SK-N-SH (cell line): ENCODE results near the gene MYLK. TPM values are rescaled to one million over a fixed set of nuclear protein-coding genes. Genes with fewer than 3 reads are reported as not detected.

Experiments used
- CTCF ChIA-PET: fragments of 300-600, 350-600 bp; formaldehyde crosslinking; extraction: SDS; loops from one replicate; lab custom pipeline; 2021; lab: Yijun Ruan, JAX
- POLR2A ChIA-PET: fragments of 350-600 bp; sonication (Branson Sonifier 250); formaldehyde crosslinking; extraction: SDS; loops from one replicate; lab custom pipeline; 2020; ENCODE audit warnings: antibody characterized with exemption, inconsistent platforms; lab: Yijun Ruan, JAX
- DNase-seq: peaks from one replicate; pipeline ENCODE4 v3.0.0; 2012
- H2AFZ ChIP-seq: fragments of 200-600 bp; sonication (generic); 2 replicates; pipeline ENCODE4 v1.8.1; 2016; ENCODE audit warnings: antibody characterized with exemption, mild to moderate bottlenecking, low read depth
- H3F3A ChIP-seq: fragments of 200-600 bp; sonication (generic); replicated peaks from 2 replicates; pipeline ENCODE3; 2016; ENCODE audit warnings: antibody characterized with exemption, mild to moderate bottlenecking; ENCODE audit not compliant: insufficient read depth
- H3K27ac ChIP-seq, 2 experiments: fragments of 200-500 bp in 1 of 2; fragments of 200-600 bp in 1 of 2; sonication (Bioruptor generic) in 1 of 2; sonication (generic), shearing (Covaris generic) in 1 of 2; 2 replicates each; pipeline versions ENCODE4 v1.5.1 to v1.6.1; 2014 to 2016; ENCODE audit warnings: low read depth in 2 of 2, inconsistent platforms in 1 of 2, low read length in 1 of 2, mild to moderate bottlenecking in 1 of 2, mixed read lengths in 1 of 2
- H3K27me3 ChIP-seq: fragments of 200-600 bp; sonication (generic), shearing (Covaris generic); 2 replicates; pipeline ENCODE4 v1.6.1; 2016; ENCODE audit warnings: mixed run types; ENCODE audit not compliant: insufficient read depth
- H3K36me3 ChIP-seq, 2 experiments: fragments of 200-500 bp in 1 of 2; fragments of 200-600 bp in 1 of 2; sonication (Bioruptor generic) in 1 of 2; sonication (generic) in 1 of 2; replicated peaks in 1 of 2; 2 replicates each; pipeline versions ENCODE3 to v1.5.1; 2014 to 2016; ENCODE audit warnings: low read length in 1 of 2, mild to moderate bottlenecking in 1 of 2; ENCODE audit not compliant: insufficient read depth in 2 of 2, control insufficient read depth in 1 of 2
- H3K4me1 ChIP-seq, 2 experiments: fragments of 200-500 bp in 1 of 2; fragments of 200-600 bp in 1 of 2; sonication (Bioruptor generic) in 1 of 2; sonication (generic), shearing (Covaris generic) in 1 of 2; 2 replicates each; pipeline versions ENCODE4 v1.5.1 to v1.6.1; 2014 to 2016; ENCODE audit warnings: low read depth in 1 of 2, low read length in 1 of 2, mixed run types in 1 of 2; ENCODE audit not compliant: insufficient read depth in 2 of 2, control insufficient read depth in 1 of 2
- H3K4me2 ChIP-seq: fragments of 200-600 bp; sonication (generic), shearing (Covaris generic); 2 replicates; pipeline ENCODE4 v1.6.1; 2017; ENCODE audit warnings: mixed run types
- H3K4me3 ChIP-seq, 2 experiments: fragments of 200-500 bp in 1 of 2; fragments of 200-600 bp in 1 of 2; sonication (Bioruptor generic) in 1 of 2; sonication (generic), shearing (Covaris generic) in 1 of 2; 2 replicates each; pipeline versions ENCODE4 v1.5.1 to v1.8.1; 2014 to 2016; ENCODE audit warnings: low read depth in 2 of 2, inconsistent platforms in 1 of 2, low read length in 1 of 2, mild to moderate bottlenecking in 1 of 2, mixed read lengths in 1 of 2, moderate library complexity in 1 of 2
- H3K79me2 ChIP-seq: fragments of 200-600 bp; sonication (generic); 2 replicates; pipeline ENCODE4 v1.8.1; 2017; ENCODE audit warnings: mild to moderate bottlenecking; ENCODE audit not compliant: insufficient read depth
- H3K9ac ChIP-seq: fragments of 200-600 bp; sonication (generic); 2 replicates; pipeline ENCODE4 v1.6.1; 2017; ENCODE audit warnings: mixed run types
- H3K9me2 ChIP-seq: fragments of 200-600 bp; sonication (generic); 2 replicates; pipeline ENCODE4 v1.6.1; 2017; ENCODE audit warnings: mixed run types
- H3K9me3 ChIP-seq: fragments of 200-600 bp; sonication (generic); 2 replicates; pipeline ENCODE4 v1.6.1; 2017; ENCODE audit warnings: mixed run types, mild to moderate bottlenecking, moderate library complexity
- H4K20me1 ChIP-seq: fragments of 200-600 bp; sonication (generic); 2 replicates; pipeline ENCODE4 v1.6.1; 2017; ENCODE audit warnings: mild to moderate bottlenecking, mixed run types; ENCODE audit not compliant: insufficient read depth
- CHD2 ChIP-seq: fragments of 150-350 bp; IDR thresholded peaks from 2 replicates; pipeline ENCODE4 v1.6.1; 2018; ENCODE audit warnings: low read length; ENCODE audit not compliant: partially characterized antibody
- ELF1 ChIP-seq: IDR thresholded peaks from 2 replicates; pipeline ENCODE4 v1.4.0; 2012
- EP300 ChIP-seq, 2 experiments: IDR thresholded peaks; 2 replicates each; pipeline versions ENCODE4 v1.4.0 to v1.6.1; 2012; ENCODE audit warnings: borderline replicate concordance in 1 of 2, low read depth in 1 of 2, low read length in 1 of 2
- EZH2phosphoT487 ChIP-seq: fragments of 200-600 bp; sonication (generic); IDR thresholded peaks from 2 replicates; pipeline ENCODE4 v1.6.1; 2017; ENCODE audit warnings: low read depth, mixed run types, mild to moderate bottlenecking, antibody characterized with exemption, moderate library complexity, borderline replicate concordance
- GABPA ChIP-seq: IDR thresholded peaks from 2 replicates; pipeline ENCODE4 v1.4.0; 2012; ENCODE audit warnings: low read depth, mild to moderate bottlenecking
- GATA2 ChIP-seq: sonication (generic); formaldehyde crosslinking; IDR thresholded peaks from 2 replicates; pipeline ENCODE4 v1.5.0; 2020; ENCODE audit warnings: mild to moderate bottlenecking, missing genetic modification reagents
- MEF2A ChIP-seq: IDR thresholded peaks from 2 replicates; pipeline ENCODE4 v1.4.0; 2012; ENCODE audit warnings: low read depth, borderline replicate concordance
- NFIC ChIP-seq: IDR thresholded peaks from 2 replicates; pipeline ENCODE4 v1.4.0; 2012; ENCODE audit warnings: borderline replicate concordance
- NRF1 ChIP-seq: IDR thresholded peaks from 2 replicates; pipeline ENCODE4 v1.6.1; 2012; ENCODE audit warnings: low read depth, mild to moderate bottlenecking, low read length
- RAD21 ChIP-seq: IDR thresholded peaks from 2 replicates; pipeline ENCODE4 v1.6.1; 2012; ENCODE audit warnings: mild to moderate bottlenecking, low read length
- RFX5 ChIP-seq: IDR thresholded peaks from 2 replicates; pipeline ENCODE4 v1.6.1; 2012; ENCODE audit warnings: mild to moderate bottlenecking, improper control_type of control experiment, low read length
- RXRA ChIP-seq: IDR thresholded peaks from 2 replicates; pipeline ENCODE4 v1.4.0; 2012; ENCODE audit warnings: low read depth, mild to moderate bottlenecking, borderline replicate concordance
- SIN3A ChIP-seq: IDR thresholded peaks from 2 replicates; pipeline ENCODE4 v1.6.1; 2012; ENCODE audit warnings: low read depth, mild to moderate bottlenecking, low read length, moderate library complexity, borderline replicate concordance
- SMC3 ChIP-seq: IDR thresholded peaks from 2 replicates; pipeline ENCODE4 v1.6.1; 2012; ENCODE audit warnings: low read depth, low read length, improper control_type of control experiment
- YY1 ChIP-seq: IDR thresholded peaks from 2 replicates; pipeline ENCODE4 v1.4.0; 2012; ENCODE audit warnings: low read depth, mild to moderate bottlenecking
- WGBS: methylation state at CpG from one replicate; pipeline ENCODE4 v1.1.6; 2017; ENCODE audit warnings: low lambda C conversion rate; 5-methylcytosine and 5-hydroxymethylcytosine counted together
- polyA plus RNA-seq, 3 experiments: library from polyadenylated mRNA; depleted of rRNA; stranded (reverse); fragments of >200 nt; gene quantifications; 2 replicates each; pipeline ENCODE4 v1.2.3, GENCODE V29; 2012
- TF ChIP-seq, protein P1 (sequence below): IDR thresholded peaks from 2 replicates; pipeline ENCODE4 v1.4.0; 2012; ENCODE audit warnings: low read depth, borderline replicate concordance
- TF ChIP-seq, protein P2 (sequence below): fragments of 150-350 bp; IDR thresholded peaks from 2 replicates; pipeline ENCODE4 v1.6.1; 2016; ENCODE audit warnings: mild to moderate bottlenecking, low read depth, low read length
- TF ChIP-seq, protein P3 (sequence below): fragments of 150-350 bp; IDR thresholded peaks from 2 replicates; pipeline ENCODE4 v1.6.1; 2017; ENCODE audit warnings: antibody characterized with exemption, low read length, low read depth, borderline replicate concordance
- TF ChIP-seq, protein P4 (sequence below): IDR thresholded peaks from 2 replicates; pipeline ENCODE4 v1.4.0; 2012; ENCODE audit warnings: low read depth
- TF ChIP-seq, protein P5 (sequence below): fragments of 200-600 bp; sonication (generic); IDR thresholded peaks from 2 replicates; pipeline ENCODE4 v1.6.1; 2017; ENCODE audit warnings: antibody characterized with exemption, mild to moderate bottlenecking, moderate library complexity

MYLK gene
- polyA plus RNA-seq, 1 of the 3 experiments (the other 2 are of a cell fraction) = 272 TPM

DNA sequence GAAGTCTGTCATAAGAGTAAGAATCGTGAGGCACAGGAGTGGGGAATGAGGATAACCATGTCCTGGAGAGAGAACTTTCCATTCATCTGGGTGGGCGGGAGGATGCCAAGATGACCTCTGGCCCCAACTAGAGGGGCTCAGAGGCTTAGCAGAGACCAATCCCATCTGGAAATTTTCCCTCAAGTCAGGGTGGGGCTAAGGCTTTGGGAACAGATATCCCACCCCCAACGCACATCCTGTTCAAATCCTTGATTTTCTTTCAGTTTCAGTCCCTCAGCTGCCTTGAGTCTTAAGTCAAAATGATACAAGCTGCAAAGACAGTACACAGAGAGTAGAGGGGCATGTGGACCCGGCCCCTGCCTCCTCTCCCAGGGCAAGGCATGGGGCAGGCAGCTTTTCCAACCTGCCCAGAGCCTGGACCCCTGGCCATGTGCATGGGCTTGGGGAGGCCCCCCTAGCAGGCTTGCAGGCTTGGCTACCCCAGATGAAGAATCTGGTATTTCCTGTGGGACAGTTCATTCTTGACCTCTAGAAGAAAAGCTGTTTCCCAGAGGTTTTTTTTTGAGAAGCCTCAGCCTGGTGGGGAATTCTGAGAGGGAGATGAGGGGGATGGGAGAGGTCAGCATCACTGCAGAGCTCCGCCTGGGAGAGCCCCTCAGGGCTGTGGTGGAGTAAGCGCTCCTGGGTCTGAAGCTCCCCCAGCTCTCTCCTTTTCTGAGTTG lies 189.6 kb downstream of the MYLK start:
- H3K27me3 ChIP-seq = no peaks in the 10 kb centered on the region
- H3K9me2 ChIP-seq = no peaks in the 10 kb centered on the region
- peak overlapping the region; percentile 39 to 41; a peak in 3 of 4 replicates for H3K27ac ChIP-seq
- no peak for TF ChIP-seq NFIC
- no peak for TF ChIP-seq YY1
- no peak for TF ChIP-seq GATA2 (CRISPR knock-in tag)
- TF ChIP-seq EZH2phosphoT487 = no peak
- TF ChIP-seq, protein P1, sequence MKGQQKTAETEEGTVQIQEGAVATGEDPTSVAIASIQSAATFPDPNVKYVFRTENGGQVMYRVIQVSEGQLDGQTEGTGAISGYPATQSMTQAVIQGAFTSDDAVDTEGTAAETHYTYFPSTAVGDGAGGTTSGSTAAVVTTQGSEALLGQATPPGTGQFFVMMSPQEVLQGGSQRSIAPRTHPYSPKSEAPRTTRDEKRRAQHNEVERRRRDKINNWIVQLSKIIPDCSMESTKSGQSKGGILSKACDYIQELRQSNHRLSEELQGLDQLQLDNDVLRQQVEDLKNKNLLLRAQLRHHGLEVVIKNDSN = no peak
- TF ChIP-seq NRF1 = no peak
- no peak for TF ChIP-seq EP300 (IDR thresholded peaks at IDR 0.05; ENCODE audit: borderline replicate concordance in 1 of 2, low read depth in 1 of 2, low read length in 1 of 2)
- TF ChIP-seq CHD2 = no peak
- TF ChIP-seq, protein P2, sequence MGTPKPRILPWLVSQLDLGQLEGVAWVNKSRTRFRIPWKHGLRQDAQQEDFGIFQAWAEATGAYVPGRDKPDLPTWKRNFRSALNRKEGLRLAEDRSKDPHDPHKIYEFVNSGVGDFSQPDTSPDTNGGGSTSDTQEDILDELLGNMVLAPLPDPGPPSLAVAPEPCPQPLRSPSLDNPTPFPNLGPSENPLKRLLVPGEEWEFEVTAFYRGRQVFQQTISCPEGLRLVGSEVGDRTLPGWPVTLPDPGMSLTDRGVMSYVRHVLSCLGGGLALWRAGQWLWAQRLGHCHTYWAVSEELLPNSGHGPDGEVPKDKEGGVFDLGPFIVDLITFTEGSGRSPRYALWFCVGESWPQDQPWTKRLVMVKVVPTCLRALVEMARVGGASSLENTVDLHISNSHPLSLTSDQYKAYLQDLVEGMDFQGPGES = no peak
- no peak for TF ChIP-seq RAD21
- TF ChIP-seq RFX5 = no peak
- no peak for TF ChIP-seq ELF1
- H3F3A ChIP-seq = no peaks in the 10 kb centered on the region
- peaks cover 45 to 74% of the 10 kb centered on the region in 2 experiments for H3K36me3 ChIP-seq
- ChIA-PET POLR2A (no interaction called here), CTCF (interaction anchor here (1.5 to 3.6 kb wide), 4 partner anchors 28 to 53 kb away, joined by 3 to 26 read pairs (median 3); no protein-coding TSS in a partner anchor)
- H3K4me2 ChIP-seq = peak overlapping the region; percentile 44
- no peak for DNase-seq
- peaks cover 30% of the 10 kb centered on the region; the same call in 1 of the 2 replicates for H3K79me2 ChIP-seq
- 92% methylated on average over 6 of the region's 6 CpGs for WGBS
- peaks cover 16 to 31% of the 10 kb centered on the region in 2 experiments for H3K4me1 ChIP-seq
- H3K9me3 ChIP-seq = no peaks in the 10 kb centered on the region
- H2AFZ ChIP-seq = no peak overlapping the region
- no peak overlapping the region for H3K4me3 ChIP-seq
- no peaks in the 10 kb centered on the region for H4K20me1 ChIP-seq
- peak overlapping the region; percentile 7; the same call in 1 of the 2 replicates for H3K9ac ChIP-seq

DNA sequence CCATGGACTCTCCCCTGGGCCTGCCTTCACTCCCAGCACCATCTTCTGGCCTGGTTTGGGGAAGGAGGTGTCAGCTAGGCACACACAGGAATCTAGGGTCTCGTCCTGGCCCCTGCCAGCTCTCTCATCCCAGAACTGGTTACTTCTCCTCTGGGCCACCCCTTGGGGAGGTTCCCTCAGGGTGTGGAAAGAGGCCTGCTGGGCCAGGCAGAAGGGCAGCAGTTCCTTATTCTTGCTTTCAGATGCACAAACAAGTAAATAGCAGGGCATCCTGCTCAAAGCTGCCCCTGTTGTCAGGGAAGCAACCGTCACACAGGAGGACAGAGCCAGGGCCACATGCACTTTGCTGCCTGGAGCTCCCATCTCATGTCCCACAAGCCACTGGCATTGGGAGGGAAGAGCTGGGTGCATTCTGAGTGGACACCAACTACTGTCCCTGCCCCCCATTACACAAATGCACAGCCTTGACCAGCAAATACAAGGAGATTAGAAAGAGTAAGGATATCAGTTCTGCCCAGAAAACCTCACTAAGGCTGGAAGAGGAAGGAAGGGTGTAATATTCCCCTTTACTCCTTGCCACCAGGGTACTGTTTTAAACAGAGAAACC lies 190.4 kb downstream of the MYLK start:
- Histone ChIP-seq H3K27ac (peak overlapping the region in 1 of 2 experiments; percentile 41; a peak in 2 of 4 replicates), H3F3A (peaks cover 3% of the 10 kb centered on the region), H3K4me3 (no peak overlapping the region), H3K4me2 (peak overlapping the region; percentile 8; the same call in 1 of the 2 replicates), H3K27me3 (no peaks in the 10 kb centered on the region), H3K36me3 (peaks cover 43 to 73% of the 10 kb centered on the region in 2 experiments), H3K9ac (no peak overlapping the region; the same call in 1 of the 2 replicates), H3K9me2 (no peaks in the 10 kb centered on the region), H2AFZ (no peak overlapping the region), H3K9me3 (no peaks in the 10 kb centered on the region), H4K20me1 (no peaks in the 10 kb centered on the region), H3K4me1 (peaks cover 16 to 39% of the 10 kb centered on the region in 2 experiments), H3K79me2 (peaks cover 25% of the 10 kb centered on the region; the same call in 1 of the 2 replicates)
- 100% methylated on average over 2 of the region's 2 CpGs for WGBS
- POLR2A ChIA-PET = no interaction called here
- no peak for DNase-seq
- CTCF ChIA-PET = interaction anchor here (1.3 to 6.1 kb wide), 4 partner anchors 9 to 52 kb away, joined by 3 to 48 read pairs (median 4); no protein-coding TSS in a partner anchor
- TF ChIP-seq EZH2phosphoT487 (no peak), SIN3A (no peak), RXRA (no peak), MEF2A (no peak), GATA2 (CRISPR knock-in tag) (no peak), GABPA (no peak), SMC3 (no peak)
- TF ChIP-seq, protein P3, sequence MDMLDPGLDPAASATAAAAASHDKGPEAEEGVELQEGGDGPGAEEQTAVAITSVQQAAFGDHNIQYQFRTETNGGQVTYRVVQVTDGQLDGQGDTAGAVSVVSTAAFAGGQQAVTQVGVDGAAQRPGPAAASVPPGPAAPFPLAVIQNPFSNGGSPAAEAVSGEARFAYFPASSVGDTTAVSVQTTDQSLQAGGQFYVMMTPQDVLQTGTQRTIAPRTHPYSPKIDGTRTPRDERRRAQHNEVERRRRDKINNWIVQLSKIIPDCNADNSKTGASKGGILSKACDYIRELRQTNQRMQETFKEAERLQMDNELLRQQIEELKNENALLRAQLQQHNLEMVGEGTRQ = no peak
- TF ChIP-seq, protein P4, sequence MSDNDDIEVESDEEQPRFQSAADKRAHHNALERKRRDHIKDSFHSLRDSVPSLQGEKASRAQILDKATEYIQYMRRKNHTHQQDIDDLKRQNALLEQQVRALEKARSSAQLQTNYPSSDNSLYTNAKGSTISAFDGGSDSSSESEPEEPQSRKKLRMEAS = no peak
- TF ChIP-seq, protein P1 = no peak
- TF ChIP-seq, protein P5, sequence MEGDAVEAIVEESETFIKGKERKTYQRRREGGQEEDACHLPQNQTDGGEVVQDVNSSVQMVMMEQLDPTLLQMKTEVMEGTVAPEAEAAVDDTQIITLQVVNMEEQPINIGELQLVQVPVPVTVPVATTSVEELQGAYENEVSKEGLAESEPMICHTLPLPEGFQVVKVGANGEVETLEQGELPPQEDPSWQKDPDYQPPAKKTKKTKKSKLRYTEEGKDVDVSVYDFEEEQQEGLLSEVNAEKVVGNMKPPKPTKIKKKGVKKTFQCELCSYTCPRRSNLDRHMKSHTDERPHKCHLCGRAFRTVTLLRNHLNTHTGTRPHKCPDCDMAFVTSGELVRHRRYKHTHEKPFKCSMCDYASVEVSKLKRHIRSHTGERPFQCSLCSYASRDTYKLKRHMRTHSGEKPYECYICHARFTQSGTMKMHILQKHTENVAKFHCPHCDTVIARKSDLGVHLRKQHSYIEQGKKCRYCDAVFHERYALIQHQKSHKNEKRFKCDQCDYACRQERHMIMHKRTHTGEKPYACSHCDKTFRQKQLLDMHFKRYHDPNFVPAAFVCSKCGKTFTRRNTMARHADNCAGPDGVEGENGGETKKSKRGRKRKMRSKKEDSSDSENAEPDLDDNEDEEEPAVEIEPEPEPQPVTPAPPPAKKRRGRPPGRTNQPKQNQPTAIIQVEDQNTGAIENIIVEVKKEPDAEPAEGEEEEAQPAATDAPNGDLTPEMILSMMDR = no peak
